Uterus (tissue), 2 donors: ENCODE data around the gene ATP11A.

ENCODE experiments used
- POLR2A ChIP-seq, 2 donors: fragments of 450-650 bp; IDR thresholded peaks; one replicate each; pipeline ENCODE4 v1.6.1; 2016; ENCODE audit warnings: antibody characterized with exemption in 2 of 2, mild to moderate bottlenecking in 1 of 2, moderate library complexity in 1 of 2
- TF ChIP-seq, protein P1 (sequence below), 4 experiments: fragments of 200-600 bp in 2 of 4; fragments of 450-650 bp in 2 of 4; sonication (generic) in 2 of 4; IDR thresholded peaks; one replicate each; pipeline ENCODE4 v1.5.1; 2016 to 2019; ENCODE audit warnings: antibody characterized with exemption in 4 of 4, mild to moderate bottlenecking in 2 of 4, moderate library complexity in 1 of 4

DNA sequence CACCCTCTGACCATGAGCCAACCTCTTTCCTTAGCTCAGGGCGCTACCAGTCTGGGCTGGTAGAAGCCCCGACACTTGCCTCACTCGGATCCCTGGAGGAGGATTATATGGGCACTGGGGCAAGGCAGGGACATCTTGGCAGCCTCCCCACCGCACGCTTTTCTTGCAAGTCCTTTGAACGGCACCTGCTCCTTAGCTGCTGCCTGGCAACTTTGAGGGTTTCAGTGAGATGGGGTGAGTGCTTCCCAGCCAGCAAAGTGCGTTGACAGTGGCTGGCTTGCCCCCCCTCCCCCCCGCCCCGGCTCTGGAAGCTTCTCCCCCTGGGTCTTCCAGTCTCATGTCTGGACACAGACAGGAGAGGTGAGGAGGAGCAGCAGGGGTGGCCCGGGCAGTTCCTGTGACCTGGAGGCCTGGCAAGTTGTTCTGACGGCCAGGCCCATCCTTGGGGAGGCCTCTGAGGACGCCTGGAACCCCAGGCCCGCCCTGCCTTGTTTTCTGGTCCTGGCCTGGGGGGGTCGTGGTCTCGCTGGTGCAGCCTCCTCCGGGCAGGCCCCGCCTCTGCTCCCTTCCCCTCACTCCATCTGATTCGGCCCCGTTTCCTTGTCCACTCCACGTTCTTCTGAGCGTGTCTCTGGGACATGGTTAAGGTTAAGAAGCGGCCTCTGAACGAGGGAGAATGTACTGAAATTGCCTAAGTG lies 75.2 kb downstream of the ATP11A start:
- TF ChIP-seq, protein P1, sequence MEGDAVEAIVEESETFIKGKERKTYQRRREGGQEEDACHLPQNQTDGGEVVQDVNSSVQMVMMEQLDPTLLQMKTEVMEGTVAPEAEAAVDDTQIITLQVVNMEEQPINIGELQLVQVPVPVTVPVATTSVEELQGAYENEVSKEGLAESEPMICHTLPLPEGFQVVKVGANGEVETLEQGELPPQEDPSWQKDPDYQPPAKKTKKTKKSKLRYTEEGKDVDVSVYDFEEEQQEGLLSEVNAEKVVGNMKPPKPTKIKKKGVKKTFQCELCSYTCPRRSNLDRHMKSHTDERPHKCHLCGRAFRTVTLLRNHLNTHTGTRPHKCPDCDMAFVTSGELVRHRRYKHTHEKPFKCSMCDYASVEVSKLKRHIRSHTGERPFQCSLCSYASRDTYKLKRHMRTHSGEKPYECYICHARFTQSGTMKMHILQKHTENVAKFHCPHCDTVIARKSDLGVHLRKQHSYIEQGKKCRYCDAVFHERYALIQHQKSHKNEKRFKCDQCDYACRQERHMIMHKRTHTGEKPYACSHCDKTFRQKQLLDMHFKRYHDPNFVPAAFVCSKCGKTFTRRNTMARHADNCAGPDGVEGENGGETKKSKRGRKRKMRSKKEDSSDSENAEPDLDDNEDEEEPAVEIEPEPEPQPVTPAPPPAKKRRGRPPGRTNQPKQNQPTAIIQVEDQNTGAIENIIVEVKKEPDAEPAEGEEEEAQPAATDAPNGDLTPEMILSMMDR (IDR thresholded peaks at IDR 0.05), result no peak
- no peak for TF ChIP-seq POLR2A (IDR thresholded peaks at IDR 0.05)
